IMR-90 (cell line): Measurements from ENCODE around the gene PRKAR1B. TPM values are rescaled to one million over a fixed set of nuclear protein-coding genes. Genes with fewer than 3 reads are reported as not detected.

ENCODE experiments used
- ATAC-seq: fragments of 200-7000 bp; cut with Tn5 transposase; 2 replicates; pipeline ENCODE4 v1.9.1; 2020; ENCODE audit warnings: low read depth, mild to moderate bottlenecking, moderate library complexity
- BruUV-seq: library from RNA; stranded (reverse); fragments of 400-500 nt; replicated peaks from 2 replicates; lab custom pipeline; 2021; lab: Mats Ljungman, UMichigan
- CTCF ChIA-PET: fragments of 300-600 bp; formaldehyde crosslinking; extraction: SDS; loops from one replicate; lab custom pipeline; 2021; ENCODE audit warnings: antibody characterized with exemption; lab: Yijun Ruan, JAX
- POLR2A ChIA-PET: fragments of 300-600 bp; sonication (Branson Sonifier 250); formaldehyde crosslinking; loops from one replicate; lab custom pipeline; 2022; ENCODE audit warnings: antibody characterized with exemption; ENCODE audit not compliant: unreplicated experiment; lab: Charles Lee
- DNase-seq: peaks from one replicate; pipeline ENCODE4 v3.0.0; 2013
- H2AFZ ChIP-seq: replicated peaks from 2 replicates; pipeline ENCODE3; 2013; ENCODE audit warnings: low read length, mild to moderate bottlenecking; ENCODE audit not compliant: poor library complexity
- H2AK5ac ChIP-seq: 2 replicates; pipeline ENCODE4 v1.6.1; 2013; ENCODE audit warnings: low read depth, low read length, inconsistent platforms
- H2AK9ac ChIP-seq: replicated peaks from 2 replicates; pipeline ENCODE3; 2013; ENCODE audit warnings: mild to moderate bottlenecking, low read depth, low read length, moderate library complexity; ENCODE audit not compliant: poor library complexity
- H2BK120ac ChIP-seq: 2 replicates; pipeline ENCODE4 v1.6.1; 2013; ENCODE audit warnings: low read depth, low read length, inconsistent platforms
- H2BK15ac ChIP-seq: 3 replicates; pipeline ENCODE4 v1.6.1; 2013; ENCODE audit warnings: low read depth, low read length, inconsistent platforms
- H2BK20ac ChIP-seq: 2 replicates; pipeline ENCODE4 v1.6.1; 2013; ENCODE audit warnings: low read depth, mild to moderate bottlenecking, inconsistent platforms, low read length, moderate library complexity
- H2BK5ac ChIP-seq: 2 replicates; pipeline ENCODE4 v1.6.1; 2013; ENCODE audit warnings: mild to moderate bottlenecking, low read depth, low read length, inconsistent platforms; ENCODE audit not compliant: poor library complexity, severe bottlenecking
- H3K14ac ChIP-seq: replicated peaks from 2 replicates; pipeline ENCODE4 v1.6.1; 2013; ENCODE audit warnings: low read depth, low read length, inconsistent platforms
- H3K18ac ChIP-seq: 2 replicates; pipeline ENCODE4 v1.6.1; 2013; ENCODE audit warnings: low read depth, low read length, control low read depth
- H3K23ac ChIP-seq: 2 replicates; pipeline ENCODE4 v1.6.1; 2013; ENCODE audit warnings: low read depth, low read length, inconsistent platforms
- H3K27ac ChIP-seq: 2 replicates; pipeline ENCODE4 v1.5.1; 2013; ENCODE audit warnings: mild to moderate bottlenecking, control low read depth, low read length; ENCODE audit not compliant: insufficient read depth
- H3K27me3 ChIP-seq: 2 replicates; pipeline ENCODE4 v1.6.1; 2013; ENCODE audit warnings: low read length; ENCODE audit not compliant: control insufficient read depth, insufficient read depth
- H3K36me3 ChIP-seq: 2 replicates; pipeline ENCODE4 v1.6.1; 2013; ENCODE audit warnings: low read length, mixed read lengths; ENCODE audit not compliant: control insufficient read depth, insufficient read depth
- H3K4ac ChIP-seq: 2 replicates; pipeline ENCODE4 v1.6.1; 2013; ENCODE audit warnings: low read depth, low read length, inconsistent platforms
- H3K4me1 ChIP-seq: 2 replicates; pipeline ENCODE4 v1.6.1; 2013; ENCODE audit warnings: low read length, mixed read lengths; ENCODE audit not compliant: control insufficient read depth, insufficient read depth
- H3K4me2 ChIP-seq: 2 replicates; pipeline ENCODE4 v1.6.1; 2013; ENCODE audit warnings: low read depth, mild to moderate bottlenecking, control low read depth, low read length, moderate library complexity
- H3K4me3 ChIP-seq: 2 replicates; pipeline ENCODE4 v1.5.1; 2013; ENCODE audit warnings: low read depth, mild to moderate bottlenecking, control low read depth, low read length, moderate library complexity; ENCODE audit not compliant: insufficient read depth
- H3K56ac ChIP-seq: 2 replicates; pipeline ENCODE4 v1.6.1; 2013; ENCODE audit warnings: low read length, inconsistent platforms; ENCODE audit not compliant: insufficient read depth; ENCODE audit errors: extremely low read depth
- H3K79me1 ChIP-seq, 2 experiments: 2 replicates each; pipeline ENCODE4 v1.6.1; 2013; ENCODE audit warnings: low read length in 2 of 2, inconsistent platforms in 1 of 2, low read depth in 1 of 2
- H3K9ac ChIP-seq: 2 replicates; pipeline ENCODE4 v1.6.1; 2013; ENCODE audit warnings: low read depth, low read length, control low read depth
- H3K9me1 ChIP-seq: 2 replicates; pipeline ENCODE4 v1.6.1; 2013; ENCODE audit warnings: low read length, inconsistent platforms; ENCODE audit not compliant: insufficient read depth
- H3K9me3 ChIP-seq: 2 replicates; pipeline ENCODE4 v1.6.1; 2013; ENCODE audit warnings: low read length; ENCODE audit not compliant: control insufficient read depth, insufficient read depth
- H4K20me1 ChIP-seq: 2 replicates; pipeline ENCODE4 v1.6.1; 2013; ENCODE audit warnings: low read length, inconsistent platforms; ENCODE audit not compliant: insufficient read depth
- H4K5ac ChIP-seq: 2 replicates; pipeline ENCODE4 v1.6.1; 2013; ENCODE audit warnings: mild to moderate bottlenecking, low read depth, low read length, control low read depth
- H4K8ac ChIP-seq, 2 experiments: 2 replicates each; pipeline ENCODE4 v1.6.1; 2013; ENCODE audit warnings: low read depth in 2 of 2, low read length in 2 of 2, control low read depth in 1 of 2, inconsistent platforms in 1 of 2
- H4K91ac ChIP-seq: 2 replicates; pipeline ENCODE4 v1.6.1; 2013; ENCODE audit warnings: low read depth, low read length, inconsistent platforms; ENCODE audit not compliant: insufficient read depth
- FOS ChIP-seq: fragments of 150-350 bp; IDR thresholded peaks from 2 replicates; pipeline ENCODE4 v1.6.1; 2016; ENCODE audit warnings: low read depth, low read length
- MAFK ChIP-seq: IDR thresholded peaks from 2 replicates; pipeline ENCODE4 v1.6.1; 2012; ENCODE audit warnings: low read depth, low read length, improper control_type of control experiment
- RCOR1 ChIP-seq: IDR thresholded peaks from 2 replicates; pipeline ENCODE4 v1.6.1; 2012; ENCODE audit warnings: mild to moderate bottlenecking, low read length, improper control_type of control experiment; ENCODE audit not compliant: insufficient replicate concordance
- RFX5 ChIP-seq: IDR thresholded peaks from 2 replicates; pipeline ENCODE4 v1.8.0; 2012; ENCODE audit warnings: low read depth, mild to moderate bottlenecking, low read length, moderate library complexity
- SMC3 ChIP-seq: fragments of 150-350 bp; IDR thresholded peaks from 2 replicates; pipeline ENCODE4 v1.6.1; 2016; ENCODE audit warnings: low read depth, mild to moderate bottlenecking, antibody characterized with exemption, low read length, moderate library complexity
- WGBS, 2 experiments: methylation state at CpG; one replicate each; pipeline versions ENCODE4 v1.1.5 to v1.1.7; 2013; ENCODE audit warnings: missing lambda C conversion rate in 2 of 2; ENCODE audit not compliant: insufficient read length in 1 of 2; ENCODE audit errors: extremely low coverage in 2 of 2; 5-methylcytosine and 5-hydroxymethylcytosine counted together
- dilution Hi-C: fragments of 300-500 bp; cut with HindIII; formaldehyde crosslinking; loops from one replicate; pipeline ENCODE4 v1.14.3; 2018; ENCODE audit warnings: low sequenced_read_pairs; ENCODE audit not compliant: unreplicated experiment
- in situ Hi-C: fragments of 300-500 bp; cut with MboI; formaldehyde crosslinking; loops from 3 replicates; pipeline ENCODE4 v1.14.3; 2019; ENCODE audit warnings: low sequenced_read_pairs, inconsistent platforms, mixed read lengths
- intact Hi-C: fragments of 100-400 bp; cut with micrococcal nuclease; formaldehyde crosslinking; loops from 2 replicates; pipeline ENCODE4 v1.10.0; 2022
- polyA plus RNA-seq, 3 experiments: library from polyadenylated mRNA; depleted of rRNA; stranded (reverse); fragments of >200 nt; gene quantifications; 2 replicates each; pipeline ENCODE4 v1.2.3, GENCODE V29; 2012; ENCODE audit warnings: low replicate concordance in 1 of 3
- total RNA-seq: library from RNA; depleted of rRNA; stranded (reverse); fragments of >200 nt; gene quantifications from 2 replicates; pipeline ENCODE4 v1.2.3, GENCODE V29; 2012
- TF ChIP-seq, protein P1 (sequence below): fragments of 150-350 bp; IDR thresholded peaks from 2 replicates; pipeline ENCODE4 v1.6.1; 2016; ENCODE audit warnings: low read depth, mild to moderate bottlenecking, low read length, moderate library complexity, borderline replicate concordance

The PRKAR1B gene
- total and polyA plus RNA-seq, 2 of the 4 experiments (the other 2 are of a cell fraction): 15.2 to 20.2 TPM

DNA sequence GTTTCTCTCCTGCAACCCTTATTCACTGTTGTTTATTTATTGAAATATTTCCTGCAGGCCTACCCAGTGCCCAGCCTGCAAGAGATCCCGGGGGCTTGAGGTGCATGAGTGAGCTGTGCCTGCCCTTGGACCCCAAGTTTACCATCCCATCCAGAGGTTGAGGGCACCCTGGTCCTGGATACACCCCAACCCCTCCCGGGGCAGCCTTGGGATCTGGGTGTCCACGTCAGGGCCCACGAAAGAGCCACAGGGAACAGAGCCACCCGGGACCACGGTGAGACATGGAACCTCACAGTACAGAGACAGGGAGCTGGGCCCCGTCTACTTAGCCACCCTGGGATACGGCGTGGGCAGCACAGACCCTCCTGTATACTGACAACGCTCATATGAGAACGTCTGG lies 178.7 kb downstream of the PRKAR1B start (continued):
- TF ChIP-seq MAFK (no peak), RFX5 (no peak), RCOR1 (no peak), SMC3 (no peak), FOS (no peak)

- Histone ChIP-seq H4K5ac (no peak overlapping the region), H4K8ac (no peak overlapping the region), H3K4me2 (no peak overlapping the region), H2BK5ac (no peak overlapping the region), H3K9me1 (peaks cover 12% of the 10 kb centered on the region), H3K56ac (no peak overlapping the region), H2AK9ac (no peak overlapping the region), H3K4me3 (no peak overlapping the region), H3K9me3 (no peaks in the 10 kb centered on the region), H3K18ac (no peak overlapping the region), H3K27me3 (no peaks in the 10 kb centered on the region), H3K23ac (no peak overlapping the region), H2AFZ (no peak overlapping the region), H3K14ac (no peak overlapping the region), H2BK20ac (no peak overlapping the region), H3K9ac (no peak overlapping the region), H3K27ac (no peak overlapping the region), H3K36me3 (no peaks in the 10 kb centered on the region), H2BK15ac (no peak overlapping the region), H4K91ac (no peak overlapping the region), H2BK120ac (no peak overlapping the region), H2AK5ac (no peak overlapping the region; the same call in 1 of the 2 replicates), H3K4me1 (peaks cover 17% of the 10 kb centered on the region), H3K79me1 (no peaks in the 10 kb centered on the region), H3K4ac (no peak overlapping the region), H4K20me1 (no peaks in the 10 kb centered on the region)
- 92% methylated on average over 11 of the region's 16 CpGs; no CpG with 5 or more reads in 1 of the 2 experiments for WGBS, 2 experiments
- dilution Hi-C loops (no loop called here), in situ Hi-C loops (no loop called here), intact Hi-C loops (no loop called here)
- ATAC-seq (no peak), DNase-seq (no peak)
- TF ChIP-seq, protein P1, sequence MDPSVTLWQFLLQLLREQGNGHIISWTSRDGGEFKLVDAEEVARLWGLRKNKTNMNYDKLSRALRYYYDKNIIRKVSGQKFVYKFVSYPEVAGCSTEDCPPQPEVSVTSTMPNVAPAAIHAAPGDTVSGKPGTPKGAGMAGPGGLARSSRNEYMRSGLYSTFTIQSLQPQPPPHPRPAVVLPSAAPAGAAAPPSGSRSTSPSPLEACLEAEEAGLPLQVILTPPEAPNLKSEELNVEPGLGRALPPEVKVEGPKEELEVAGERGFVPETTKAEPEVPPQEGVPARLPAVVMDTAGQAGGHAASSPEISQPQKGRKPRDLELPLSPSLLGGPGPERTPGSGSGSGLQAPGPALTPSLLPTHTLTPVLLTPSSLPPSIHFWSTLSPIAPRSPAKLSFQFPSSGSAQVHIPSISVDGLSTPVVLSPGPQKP: no peak
- no TSS peak for BruUV-seq
- POLR2A ChIA-PET: no interaction called here
- CTCF ChIA-PET: interaction anchor here (0.6 kb wide), 1 partner anchor 287 kb away, joined by 3 read pairs; no protein-coding TSS in a partner anchor
Measured at GRCh38 chr7:545470-545869, 181.6 kb downstream of the PRKAR1B start.
